H1 (cell line): ENCODE results near the gene DHRS7B. TPM values are rescaled to one million over a fixed set of nuclear protein-coding genes. Genes with fewer than 3 reads are reported as not detected.

Source experiments
- CTCF ChIA-PET: fragments of 300-600 bp; sonication (Branson Sonifier 250); formaldehyde crosslinking; loops from one replicate; lab custom pipeline; 2021; ENCODE audit not compliant: partially characterized antibody; lab: Charles Lee
- POLR2A ChIA-PET: fragments of 300-600 bp; sonication (Branson Sonifier 250); formaldehyde crosslinking; loops from one replicate; lab custom pipeline; 2021; ENCODE audit warnings: inconsistent platforms; ENCODE audit not compliant: partially characterized antibody; lab: Charles Lee
- DNase-seq, 2 experiments: peaks; one replicate each; pipeline versions ENCODE4 v3.0.0 to v3.0.0-alpha.2; 2010 to 2022; ENCODE audit warnings: low spot score in 2 of 2, low read depth in 1 of 2, mixed read lengths in 1 of 2
- FAIRE-seq: peaks from 2 replicates; lab custom pipeline; 2011; peaks lifted over from hg19 to GRCh38; lab: Jason Lieb, UNC
- H2AFZ ChIP-seq: 2 replicates; pipeline ENCODE4 v1.8.1; 2012; ENCODE audit warnings: low read length, inconsistent platforms
- H2AK5ac ChIP-seq: 2 replicates; pipeline ENCODE4 v1.6.1; 2013; ENCODE audit warnings: low read depth, low read length
- H2BK120ac ChIP-seq: replicated peaks from 2 replicates; pipeline ENCODE3; 2013; ENCODE audit warnings: low read depth, low read length, inconsistent platforms
- H2BK12ac ChIP-seq: 2 replicates; pipeline ENCODE4 v1.6.1; 2013; ENCODE audit warnings: low read depth, low read length
- H2BK15ac ChIP-seq: 2 replicates; pipeline ENCODE4 v1.6.1; 2013; ENCODE audit warnings: low read length
- H2BK20ac ChIP-seq: 2 replicates; pipeline ENCODE4 v1.6.1; 2013; ENCODE audit warnings: low read length
- H2BK5ac ChIP-seq: 2 replicates; pipeline ENCODE4 v1.6.1; 2013; ENCODE audit warnings: low read depth, low read length
- H3K14ac ChIP-seq: 2 replicates; pipeline ENCODE4 v1.6.1; 2013; ENCODE audit warnings: inconsistent platforms; ENCODE audit not compliant: insufficient read length
- H3K18ac ChIP-seq: 2 replicates; pipeline ENCODE4 v1.6.1; 2013; ENCODE audit warnings: low read length; ENCODE audit errors: extremely low read depth
- H3K23ac ChIP-seq: 2 replicates; pipeline ENCODE4 v1.6.1; 2013; ENCODE audit warnings: inconsistent platforms; ENCODE audit not compliant: insufficient read length
- H3K23me2 ChIP-seq: 2 replicates; pipeline ENCODE4 v1.6.1; 2013; ENCODE audit warnings: low read depth, low read length
- H3K27ac ChIP-seq: 2 replicates; pipeline ENCODE4 v1.6.1; 2011; ENCODE audit warnings: low read depth, low read length, inconsistent platforms
- H3K27me3 ChIP-seq, 4 experiments: replicated peaks in 1 of 4; 1 replicate in 1 of 4; 2 replicates in 3 of 4; pipeline versions ENCODE4 v1.6.1 to v1.8.1; 2011 to 2013; ENCODE audit warnings: low read length in 3 of 4, mild to moderate bottlenecking in 3 of 4, inconsistent platforms in 2 of 4, mixed read lengths in 2 of 4, moderate library complexity in 1 of 4; ENCODE audit not compliant: control insufficient read depth in 3 of 4, insufficient read depth in 3 of 4; ENCODE audit errors: extremely low read depth in 1 of 4
- H3K36me3 ChIP-seq, 4 experiments: 2 replicates each; pipeline versions ENCODE4 v1.6.1 to v1.8.1; 2011 to 2013; ENCODE audit warnings: mild to moderate bottlenecking in 4 of 4, low read length in 3 of 4, moderate library complexity in 2 of 4, control low read depth in 1 of 4, inconsistent platforms in 1 of 4; ENCODE audit not compliant: insufficient read depth in 4 of 4, control insufficient read depth in 2 of 4
- H3K4ac ChIP-seq: replicated peaks from 2 replicates; pipeline ENCODE3; 2013; ENCODE audit warnings: low read length, low read depth, mixed read lengths, inconsistent platforms; ENCODE audit not compliant: insufficient read length
- H3K4me1 ChIP-seq, 4 experiments: replicated peaks in 1 of 4; 1 replicate in 1 of 4; 2 replicates in 3 of 4; pipeline versions ENCODE4 v1.6.1 to v1.8.1; 2011 to 2013; ENCODE audit warnings: low read length in 3 of 4, inconsistent platforms in 2 of 4, mixed read lengths in 1 of 4; ENCODE audit not compliant: insufficient read depth in 4 of 4, control insufficient read depth in 3 of 4
- H3K4me2 ChIP-seq, 2 experiments: 2 replicates each; pipeline versions ENCODE4 v1.6.1 to v1.8.1; 2011 to 2013; ENCODE audit warnings: low read depth in 2 of 2, low read length in 2 of 2, control low read depth in 1 of 2, inconsistent platforms in 1 of 2, mild to moderate bottlenecking in 1 of 2; ENCODE audit not compliant: insufficient read depth in 1 of 2
- H3K4me3 ChIP-seq, 4 experiments: fragments of 200-600, 300-600 bp in 1 of 4; sonication (generic), shearing (Covaris generic), sonication (Bioruptor Twin) in 1 of 4; 2 replicates each; pipeline versions ENCODE4 v1.5.1 to v1.8.1; 2011 to 2016; ENCODE audit warnings: low read length in 4 of 4, low read depth in 3 of 4, control low read depth in 2 of 4, inconsistent platforms in 2 of 4, mild to moderate bottlenecking in 2 of 4, mixed read lengths in 1 of 4, moderate library complexity in 1 of 4; ENCODE audit not compliant: insufficient read depth in 2 of 4; ENCODE audit errors: extremely low read depth in 1 of 4
- H3K56ac ChIP-seq: replicated peaks from 2 replicates; pipeline ENCODE3; 2013; ENCODE audit warnings: low read depth, mild to moderate bottlenecking, mixed read lengths, low read length, inconsistent platforms; ENCODE audit not compliant: insufficient read length
- H3K79me1 ChIP-seq: 2 replicates; pipeline ENCODE4 v1.6.1; 2013; ENCODE audit warnings: low read depth, low read length, control low read depth
- H3K79me2 ChIP-seq, 2 experiments: 2 replicates each; pipeline versions ENCODE4 v1.6.1 to v1.8.1; 2012 to 2013; ENCODE audit warnings: low read length in 2 of 2, mild to moderate bottlenecking in 2 of 2, inconsistent platforms in 1 of 2; ENCODE audit not compliant: insufficient read depth in 2 of 2, control insufficient read depth in 1 of 2
- H3K9ac ChIP-seq, 4 experiments: replicated peaks in 1 of 4; 1 replicate in 1 of 4; 2 replicates in 3 of 4; pipeline versions ENCODE4 v1.6.1 to v1.8.1; 2011 to 2013; ENCODE audit warnings: low read depth in 3 of 4, low read length in 3 of 4, control low read depth in 2 of 4, mild to moderate bottlenecking in 2 of 4, moderate library complexity in 2 of 4, inconsistent platforms in 1 of 4; ENCODE audit errors: extremely low read depth in 1 of 4
- H3K9me3 ChIP-seq, 2 experiments: 2 replicates each; pipeline versions ENCODE4 v1.6.1 to v1.8.1; 2012 to 2013; ENCODE audit warnings: mild to moderate bottlenecking in 2 of 2, moderate library complexity in 2 of 2, control low read depth in 1 of 2, inconsistent platforms in 1 of 2, low read depth in 1 of 2, low read length in 1 of 2, mixed read lengths in 1 of 2; ENCODE audit not compliant: insufficient read depth in 2 of 2
- H4K20me1 ChIP-seq, 2 experiments: replicated peaks in 1 of 2; 2 replicates each; pipeline versions ENCODE3 to v1.8.1; 2011 to 2013; ENCODE audit warnings: inconsistent platforms in 2 of 2, low read length in 2 of 2, mild to moderate bottlenecking in 1 of 2; ENCODE audit not compliant: insufficient read depth in 2 of 2, control insufficient read depth in 1 of 2
- H4K5ac ChIP-seq: 2 replicates; pipeline ENCODE4 v1.6.1; 2013; ENCODE audit warnings: low read length, low read depth, mixed read lengths, inconsistent platforms; ENCODE audit not compliant: insufficient read length
- H4K8ac ChIP-seq: 2 replicates; pipeline ENCODE4 v1.8.0; 2013; ENCODE audit warnings: mild to moderate bottlenecking, moderate library complexity, low read length, inconsistent platforms; ENCODE audit not compliant: insufficient read depth; ENCODE audit errors: extremely low read depth
- H4K91ac ChIP-seq: replicated peaks from 2 replicates; pipeline ENCODE3; 2013; ENCODE audit warnings: low read length, mixed read lengths, inconsistent platforms; ENCODE audit not compliant: insufficient read length
- BCL11A ChIP-seq, 2 experiments: IDR thresholded peaks; one replicate each; pipeline ENCODE4 v1.6.1; 2011; ENCODE audit warnings: low read depth in 2 of 2, low read length in 2 of 2, mild to moderate bottlenecking in 2 of 2
- CBX8 ChIP-seq: fragments of 300-800, 300-1000 bp; sonication (generic); IDR thresholded peaks from 2 replicates; pipeline ENCODE4 v1.7.1; 2016; ENCODE audit warnings: low read depth, low read length, borderline replicate concordance
- EP300 ChIP-seq, 2 experiments: IDR thresholded peaks; 1 replicate in 1 of 2; 2 replicates in 1 of 2; pipeline ENCODE4 v1.6.1; 2011 to 2012; ENCODE audit warnings: low read depth in 2 of 2, low read length in 2 of 2, mild to moderate bottlenecking in 2 of 2, borderline replicate concordance in 1 of 2, inconsistent platforms in 1 of 2, moderate library complexity in 1 of 2
- GABPA ChIP-seq: IDR thresholded peaks from 2 replicates; pipeline ENCODE4 v1.6.1; 2011; ENCODE audit warnings: mild to moderate bottlenecking, low read length, moderate library complexity, borderline replicate concordance; ENCODE audit not compliant: insufficient read depth
- JUN ChIP-seq: IDR thresholded peaks from 2 replicates; pipeline ENCODE4 v1.6.1; 2011; ENCODE audit warnings: low read depth, mild to moderate bottlenecking, improper control_type of control experiment, low read length
- KDM4A ChIP-seq: IDR thresholded peaks from one replicate; pipeline ENCODE4 v1.7.1; 2012; ENCODE audit warnings: low read depth, mild to moderate bottlenecking, moderate library complexity, low read length, inconsistent platforms; ENCODE audit not compliant: severe bottlenecking
- PHF8 ChIP-seq: fragments of 200-600 bp; sonication (generic); conservative IDR thresholded peaks from 2 replicates; pipeline ENCODE4 v1.7.1; 2012; ENCODE audit warnings: low read depth, mild to moderate bottlenecking, inconsistent platforms, low read length, moderate library complexity
- POLR2A ChIP-seq, 2 experiments: IDR thresholded peaks; 1 replicate in 1 of 2; 2 replicates in 1 of 2; pipeline ENCODE4 v1.6.1; 2011; ENCODE audit warnings: low read depth in 2 of 2, low read length in 2 of 2, mild to moderate bottlenecking in 2 of 2; ENCODE audit errors: control extremely low read depth in 1 of 2
- SAP30 ChIP-seq: fragments of 300-600 bp; sonication (generic); IDR thresholded peaks from 2 replicates; pipeline ENCODE4 v1.7.1; 2012; ENCODE audit warnings: low read length, moderate library complexity, mild to moderate bottlenecking, inconsistent platforms; ENCODE audit not compliant: insufficient read depth, insufficient replicate concordance
- SUZ12 ChIP-seq: fragments of 200-600 bp; sonication (generic); IDR thresholded peaks from 2 replicates; pipeline ENCODE4 v1.6.1; 2012; ENCODE audit warnings: mild to moderate bottlenecking, inconsistent platforms, low read length, moderate library complexity, mixed read lengths
- TAF1 ChIP-seq: IDR thresholded peaks from 2 replicates; pipeline ENCODE4 v1.6.1; 2011; ENCODE audit warnings: mild to moderate bottlenecking, low read depth, low read length
- WGBS, 2 experiments: shearing (Covaris generic) in 1 of 2; methylation state at CpG; one replicate each; pipeline versions ENCODE4 v1.1.6 to v1.1.7; 2013 to 2015; ENCODE audit warnings: low lambda C conversion rate in 2 of 2, mixed read lengths in 2 of 2, inconsistent platforms in 1 of 2, low coverage in 1 of 2, missing lambda C conversion rate in 1 of 2; ENCODE audit not compliant: insufficient replicate concordance in 2 of 2, insufficient coverage in 1 of 2, insufficient read length in 1 of 2; ENCODE audit errors: extremely low coverage in 1 of 2, missing lambda C conversion rate in 1 of 2; 5-methylcytosine and 5-hydroxymethylcytosine counted together
- polyA plus RNA-seq, 7 experiments: library from polyadenylated mRNA; depleted of rRNA in 3 of 7; stranded (reverse) in 5 of 7; unstranded in 2 of 7; fragments of >200 nt in 5 of 7; fragments of 200-250 nt in 2 of 7; gene quantifications; 1 replicate in 5 of 7; 2 replicates in 1 of 7; 4 replicates in 1 of 7; pipeline versions ENCODE4 v1.2.1 to v1.2.3, GENCODE V29; 2011 to 2013; ENCODE audit warnings: missing spikeins in 2 of 7, mixed read lengths in 2 of 7
- total RNA-seq: library from RNA; stranded (reverse); fragmentation: NEBNext Ultra II Directional; extraction: Animal tissue kit (Norgen Biotek cat#: 25700); gene quantifications from 2 replicates; pipeline ENCODE4 v1.2.1, GENCODE V29; 2021

The DHRS7B gene
- total and polyA plus RNA-seq, 2 of the 8 experiments (the other 6 are each of a cell fraction or from before 2014, with no cell fraction given) = 11.0 to 27.9 TPM

DNA sequence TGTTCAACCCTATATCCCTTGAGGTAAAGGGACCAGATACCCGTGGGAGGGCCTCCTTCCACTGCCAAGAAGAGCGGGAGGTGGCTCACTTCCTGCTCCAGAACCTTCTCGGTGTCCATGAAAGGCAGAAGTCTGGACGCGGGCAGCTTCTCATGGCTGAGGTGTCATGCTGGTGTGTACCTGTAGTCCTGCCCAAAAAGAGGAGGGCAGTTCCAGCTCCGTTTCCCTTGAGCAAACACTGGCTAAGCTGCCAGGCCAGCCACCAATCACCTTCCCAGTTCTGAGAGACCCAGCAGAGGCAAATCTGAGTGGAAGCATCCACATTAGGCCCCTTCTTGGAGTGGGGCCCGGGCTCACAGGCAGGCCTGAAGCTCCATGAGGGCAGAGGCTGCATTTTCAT is 81.6 kb downstream of the DHRS7B start:
- Histone ChIP-seq H2BK12ac (no peak overlapping the region), H4K8ac (no peak overlapping the region), H3K18ac (no peak overlapping the region), H4K5ac (no peak overlapping the region), H3K4me1 (peaks cover 0 to 11% (median 4%) of the 10 kb centered on the region in 4 experiments; a peak in 5 of 7 replicates), H2AFZ (no peak overlapping the region), H3K56ac (no peak overlapping the region), H3K36me3 (peaks cover 0 to 18% (median 4%) of the 10 kb centered on the region in 4 experiments; a peak in 4 of 8 replicates), H3K9me3 (no peaks in the 10 kb centered on the region), H4K91ac (no peak overlapping the region), H3K14ac (no peak overlapping the region), H3K79me2 (peaks cover 54 to 98% of the 10 kb centered on the region in 2 experiments), H2BK5ac (no peak overlapping the region), H2AK5ac (no peak overlapping the region), H2BK20ac (no peak overlapping the region), H3K4ac (no peak overlapping the region), H3K27me3 (no peaks in the 10 kb centered on the region; a peak in 1 of 7 replicates), H2BK15ac (no peak overlapping the region), H3K4me3 (no peak overlapping the region), H3K27ac (no peak overlapping the region), H3K79me1 (peaks cover 26% of the 10 kb centered on the region), H3K23me2 (no peaks in the 10 kb centered on the region; the same call in 1 of the 2 replicates), H4K20me1 (peaks cover 39 to 48% of the 10 kb centered on the region in 2 experiments), H2BK120ac (no peak overlapping the region), H3K23ac (no peak overlapping the region), H3K4me2 (no peak overlapping the region), H3K9ac (no peak overlapping the region)
- CTCF ChIA-PET = no interaction called here
- FAIRE-seq (no peak), DNase-seq (no peak)
- 92% methylated on average over 7 of the region's 7 CpGs; no CpG with 5 or more reads in 1 of the 2 experiments for WGBS, 2 experiments
- TF ChIP-seq POLR2A (IDR thresholded peaks at IDR 0.05; ENCODE audit: control extremely low read depth in 1 of 2, low read depth in 2 of 2, low read length in 2 of 2) = no peak
- TF ChIP-seq TAF1 = no peak
- no peak for TF ChIP-seq SUZ12
- no peak for TF ChIP-seq EP300 (IDR thresholded peaks at IDR 0.05; ENCODE audit: borderline replicate concordance in 1 of 2, low read depth in 2 of 2, low read length in 2 of 2)
- TF ChIP-seq JUN = no peak
- TF ChIP-seq BCL11A (IDR thresholded peaks at IDR 0.05; ENCODE audit: low read depth in 2 of 2, low read length in 2 of 2) = no peak
- TF ChIP-seq KDM4A = no peak
- no peak for TF ChIP-seq SAP30
- TF ChIP-seq GABPA = no peak
- TF ChIP-seq CBX8 = no peak
- TF ChIP-seq PHF8 = no peak
- POLR2A ChIA-PET = interaction anchor here (1.1 kb wide), 1 partner anchor 79 kb away, joined by 3 read pairs; no protein-coding TSS in a partner anchor
